H1 (cell line): Measurements from ENCODE around the gene FZD8. TPM values are rescaled to one million over a fixed set of nuclear protein-coding genes. Genes with fewer than 3 reads are reported as not detected.
A peak's percentile ranks its signal among the peaks of the same experiment; 100 is the strongest.

Experiments used
- polyA plus RNA-seq, 7 experiments: library from polyadenylated mRNA; depleted of rRNA in 3 of 7; stranded (reverse) in 5 of 7; unstranded in 2 of 7; fragments of >200 nt in 5 of 7; fragments of 200-250 nt in 2 of 7; gene quantifications; 1 replicate in 5 of 7; 2 replicates in 1 of 7; 4 replicates in 1 of 7; pipeline versions ENCODE4 v1.2.1 to v1.2.3, GENCODE V29; 2011 to 2013; ENCODE audit warnings: missing spikeins in 2 of 7, mixed read lengths in 2 of 7
- total RNA-seq: library from RNA; stranded (reverse); fragmentation: NEBNext Ultra II Directional; extraction: Animal tissue kit (Norgen Biotek cat#: 25700); gene quantifications from 2 replicates; pipeline ENCODE4 v1.2.1, GENCODE V29; 2021
- TF ChIP-seq, protein P1 (sequence below): fragments of 300-600 bp; sonication (generic); IDR thresholded peaks from 2 replicates; pipeline ENCODE4 v1.7.1; 2012; ENCODE audit warnings: low read length, moderate library complexity, mild to moderate bottlenecking, inconsistent platforms; ENCODE audit not compliant: insufficient replicate concordance

FZD8 gene
- total and polyA plus RNA-seq, 2 of the 8 experiments (the other 6 are each of a cell fraction or from before 2014, with no cell fraction given): 4.8 to 7.1 TPM

DNA sequence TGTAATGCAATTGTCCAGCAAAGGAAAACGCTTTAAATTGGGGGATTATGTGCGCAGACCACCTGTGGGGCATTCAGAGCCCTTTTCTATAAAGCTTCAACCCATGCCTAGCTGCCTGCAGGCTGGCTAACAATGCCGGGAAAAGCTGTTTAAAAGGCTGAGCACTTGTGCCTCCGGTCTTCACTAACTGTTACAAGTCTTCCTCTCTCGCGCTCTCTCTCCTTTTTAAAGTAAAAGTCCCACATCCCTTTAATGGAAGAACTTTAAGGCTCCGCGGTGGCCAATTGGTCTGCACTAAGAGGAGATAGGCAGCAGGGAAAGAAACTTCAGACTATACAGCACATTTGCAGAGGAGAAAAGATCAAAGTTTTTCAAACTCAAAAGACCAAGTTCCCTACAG is 4.6 kb downstream of the FZD8 start (continued):
- TF ChIP-seq, protein P1, sequence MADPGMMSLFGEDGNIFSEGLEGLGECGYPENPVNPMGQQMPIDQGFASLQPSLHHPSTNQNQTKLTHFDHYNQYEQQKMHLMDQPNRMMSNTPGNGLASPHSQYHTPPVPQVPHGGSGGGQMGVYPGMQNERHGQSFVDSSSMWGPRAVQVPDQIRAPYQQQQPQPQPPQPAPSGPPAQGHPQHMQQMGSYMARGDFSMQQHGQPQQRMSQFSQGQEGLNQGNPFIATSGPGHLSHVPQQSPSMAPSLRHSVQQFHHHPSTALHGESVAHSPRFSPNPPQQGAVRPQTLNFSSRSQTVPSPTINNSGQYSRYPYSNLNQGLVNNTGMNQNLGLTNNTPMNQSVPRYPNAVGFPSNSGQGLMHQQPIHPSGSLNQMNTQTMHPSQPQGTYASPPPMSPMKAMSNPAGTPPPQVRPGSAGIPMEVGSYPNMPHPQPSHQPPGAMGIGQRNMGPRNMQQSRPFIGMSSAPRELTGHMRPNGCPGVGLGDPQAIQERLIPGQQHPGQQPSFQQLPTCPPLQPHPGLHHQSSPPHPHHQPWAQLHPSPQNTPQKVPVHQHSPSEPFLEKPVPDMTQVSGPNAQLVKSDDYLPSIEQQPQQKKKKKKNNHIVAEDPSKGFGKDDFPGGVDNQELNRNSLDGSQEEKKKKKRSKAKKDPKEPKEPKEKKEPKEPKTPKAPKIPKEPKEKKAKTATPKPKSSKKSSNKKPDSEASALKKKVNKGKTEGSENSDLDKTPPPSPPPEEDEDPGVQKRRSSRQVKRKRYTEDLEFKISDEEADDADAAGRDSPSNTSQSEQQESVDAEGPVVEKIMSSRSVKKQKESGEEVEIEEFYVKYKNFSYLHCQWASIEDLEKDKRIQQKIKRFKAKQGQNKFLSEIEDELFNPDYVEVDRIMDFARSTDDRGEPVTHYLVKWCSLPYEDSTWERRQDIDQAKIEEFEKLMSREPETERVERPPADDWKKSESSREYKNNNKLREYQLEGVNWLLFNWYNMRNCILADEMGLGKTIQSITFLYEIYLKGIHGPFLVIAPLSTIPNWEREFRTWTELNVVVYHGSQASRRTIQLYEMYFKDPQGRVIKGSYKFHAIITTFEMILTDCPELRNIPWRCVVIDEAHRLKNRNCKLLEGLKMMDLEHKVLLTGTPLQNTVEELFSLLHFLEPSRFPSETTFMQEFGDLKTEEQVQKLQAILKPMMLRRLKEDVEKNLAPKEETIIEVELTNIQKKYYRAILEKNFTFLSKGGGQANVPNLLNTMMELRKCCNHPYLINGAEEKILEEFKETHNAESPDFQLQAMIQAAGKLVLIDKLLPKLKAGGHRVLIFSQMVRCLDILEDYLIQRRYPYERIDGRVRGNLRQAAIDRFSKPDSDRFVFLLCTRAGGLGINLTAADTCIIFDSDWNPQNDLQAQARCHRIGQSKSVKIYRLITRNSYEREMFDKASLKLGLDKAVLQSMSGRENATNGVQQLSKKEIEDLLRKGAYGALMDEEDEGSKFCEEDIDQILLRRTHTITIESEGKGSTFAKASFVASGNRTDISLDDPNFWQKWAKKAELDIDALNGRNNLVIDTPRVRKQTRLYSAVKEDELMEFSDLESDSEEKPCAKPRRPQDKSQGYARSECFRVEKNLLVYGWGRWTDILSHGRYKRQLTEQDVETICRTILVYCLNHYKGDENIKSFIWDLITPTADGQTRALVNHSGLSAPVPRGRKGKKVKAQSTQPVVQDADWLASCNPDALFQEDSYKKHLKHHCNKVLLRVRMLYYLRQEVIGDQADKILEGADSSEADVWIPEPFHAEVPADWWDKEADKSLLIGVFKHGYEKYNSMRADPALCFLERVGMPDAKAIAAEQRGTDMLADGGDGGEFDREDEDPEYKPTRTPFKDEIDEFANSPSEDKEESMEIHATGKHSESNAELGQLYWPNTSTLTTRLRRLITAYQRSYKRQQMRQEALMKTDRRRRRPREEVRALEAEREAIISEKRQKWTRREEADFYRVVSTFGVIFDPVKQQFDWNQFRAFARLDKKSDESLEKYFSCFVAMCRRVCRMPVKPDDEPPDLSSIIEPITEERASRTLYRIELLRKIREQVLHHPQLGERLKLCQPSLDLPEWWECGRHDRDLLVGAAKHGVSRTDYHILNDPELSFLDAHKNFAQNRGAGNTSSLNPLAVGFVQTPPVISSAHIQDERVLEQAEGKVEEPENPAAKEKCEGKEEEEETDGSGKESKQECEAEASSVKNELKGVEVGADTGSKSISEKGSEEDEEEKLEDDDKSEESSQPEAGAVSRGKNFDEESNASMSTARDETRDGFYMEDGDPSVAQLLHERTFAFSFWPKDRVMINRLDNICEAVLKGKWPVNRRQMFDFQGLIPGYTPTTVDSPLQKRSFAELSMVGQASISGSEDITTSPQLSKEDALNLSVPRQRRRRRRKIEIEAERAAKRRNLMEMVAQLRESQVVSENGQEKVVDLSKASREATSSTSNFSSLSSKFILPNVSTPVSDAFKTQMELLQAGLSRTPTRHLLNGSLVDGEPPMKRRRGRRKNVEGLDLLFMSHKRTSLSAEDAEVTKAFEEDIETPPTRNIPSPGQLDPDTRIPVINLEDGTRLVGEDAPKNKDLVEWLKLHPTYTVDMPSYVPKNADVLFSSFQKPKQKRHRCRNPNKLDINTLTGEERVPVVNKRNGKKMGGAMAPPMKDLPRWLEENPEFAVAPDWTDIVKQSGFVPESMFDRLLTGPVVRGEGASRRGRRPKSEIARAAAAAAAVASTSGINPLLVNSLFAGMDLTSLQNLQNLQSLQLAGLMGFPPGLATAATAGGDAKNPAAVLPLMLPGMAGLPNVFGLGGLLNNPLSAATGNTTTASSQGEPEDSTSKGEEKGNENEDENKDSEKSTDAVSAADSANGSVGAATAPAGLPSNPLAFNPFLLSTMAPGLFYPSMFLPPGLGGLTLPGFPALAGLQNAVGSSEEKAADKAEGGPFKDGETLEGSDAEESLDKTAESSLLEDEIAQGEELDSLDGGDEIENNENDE: peak; percentile 83
